ENCODE results near the gene DZIP1L. TPM values are rescaled to one million over a fixed set of nuclear protein-coding genes. Genes with fewer than 3 reads are reported as not detected.

DZIP1L gene
- total and polyA plus RNA-seq, 2 donors (not counting 3 experiments of a cell fraction or from before 2014, with no cell fraction given), result 3.0 to 17.9 TPM

DNA sequence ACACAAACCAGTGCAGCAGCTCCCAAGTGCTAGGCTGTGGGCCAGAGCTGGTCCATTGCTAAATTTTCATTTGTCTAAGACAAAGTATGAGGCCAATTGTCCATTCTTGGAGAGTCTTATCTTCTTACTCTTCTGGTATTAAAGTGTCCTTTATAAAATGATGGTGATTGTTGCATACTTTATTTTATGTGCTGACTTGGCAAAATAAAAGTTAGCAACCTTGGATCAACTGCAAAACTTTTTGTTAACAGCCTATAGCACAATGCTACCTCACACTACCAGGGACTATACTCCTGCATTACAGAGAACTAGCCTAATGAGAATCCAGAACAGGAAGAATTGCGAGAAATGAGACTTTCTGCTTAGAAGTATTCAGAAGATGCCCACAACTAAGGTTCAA is 61.4 kb downstream of the DZIP1L start:
- Histone ChIP-seq H3K79me2 (ENCODE audit: control insufficient read depth, insufficient read depth, low read length) (no peaks in the 10 kb centered on the region), H3K27ac (ENCODE audit: insufficient read depth, low read depth, low read length) (no peak overlapping the region), H4K20me1 (replicated peaks; ENCODE audit: control insufficient read depth, extremely low read depth, insufficient read depth, low read length) (no peaks in the 10 kb centered on the region), H3K4me2 (ENCODE audit: insufficient read depth, low read length) (no peak overlapping the region), H3K4me3 (replicated peaks in 1 of 3; ENCODE audit: insufficient read depth in 1 of 3, low read depth in 1 of 3, low read length in 3 of 3) (no peak overlapping the region), H3K9ac (replicated peaks; ENCODE audit: extremely low read depth, insufficient read depth, low read length) (no peak overlapping the region), H3K9me1 (replicated peaks; ENCODE audit: control insufficient read depth, extremely low read depth, insufficient read depth, low read length) (no peaks in the 10 kb centered on the region), H3K4me1 (ENCODE audit: control insufficient read depth, extremely low read depth, insufficient read depth, low read length) (no peaks in the 10 kb centered on the region), H3K27me3 (ENCODE audit: control insufficient read depth in 2 of 2, insufficient read depth in 2 of 2, low read length in 2 of 2) (no peaks in the 10 kb centered on the region), H3K9me3 (replicated peaks; ENCODE audit: control insufficient read depth, insufficient read depth, low read length) (no peaks in the 10 kb centered on the region), H3K36me3 (ENCODE audit: control insufficient read depth in 2 of 2, extremely low read depth in 1 of 2, insufficient read depth in 2 of 2, low read length in 2 of 2) (no peaks in the 10 kb centered on the region), H2AFZ (ENCODE audit: low read depth, low read length) (no peak overlapping the region)
- TF ChIP-seq MYC (IDR thresholded peaks at IDR 0.05; ENCODE audit: low read depth, low read length), result no peak
- TF ChIP-seq EZH2 (IDR thresholded peaks at IDR 0.05; ENCODE audit: borderline replicate concordance, low read depth, low read length, severe bottlenecking), result no peak
- TF ChIP-seq POLR2AphosphoS5 (IDR thresholded peaks at IDR 0.05; ENCODE audit: insufficient read depth, low read depth, low read length), result no peak
- no peak for TF ChIP-seq FOS (IDR thresholded peaks at IDR 0.05; ENCODE audit: borderline replicate concordance, insufficient read depth, low read length)
- TF ChIP-seq, protein P1, sequence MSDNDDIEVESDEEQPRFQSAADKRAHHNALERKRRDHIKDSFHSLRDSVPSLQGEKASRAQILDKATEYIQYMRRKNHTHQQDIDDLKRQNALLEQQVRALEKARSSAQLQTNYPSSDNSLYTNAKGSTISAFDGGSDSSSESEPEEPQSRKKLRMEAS (IDR thresholded peaks at IDR 0.05; ENCODE audit: insufficient read depth, insufficient read length), result no peak
- no peak for TF ChIP-seq JUN (IDR thresholded peaks at IDR 0.05; ENCODE audit: borderline replicate concordance, insufficient read depth, insufficient read length, low read depth)
- TF ChIP-seq CTCF (IDR thresholded peaks at IDR 0.05; ENCODE audit: extremely low read depth in 1 of 2, insufficient read depth in 1 of 2, low read depth in 1 of 2, low read length in 2 of 2), result no peak
- no peak for TF ChIP-seq GATA2 (IDR thresholded peaks at IDR 0.05; ENCODE audit: insufficient read depth, insufficient read length, low read depth, low read length)
- DNase-seq (ENCODE audit: low read depth, low spot score) (no peak), FAIRE-seq (no peak)
- ChIA-PET POLR2A (no interaction called here), CTCF (interaction anchor here (1.0 to 3.4 kb wide), 4 partner anchors 7 to 948 kb away, joined by 3 to 30 read pairs (median 20); partner anchors contain the start of gene DZIP1L)
- intact Hi-C loops (cut with micrococcal nuclease), result no loop called here
- no TSS peak for BruUV-seq (replicated peaks)
- dilution Hi-C loops (cut with MboI; ENCODE audit: extremely low pct_ligation_motif_present, low sequenced_read_pairs), result no loop called here

All from endothelial cell of umbilical vein (primary cell).